ENCODE measurements around the gene MFSD12. TPM values are rescaled to one million over a fixed set of nuclear protein-coding genes. Genes with fewer than 3 reads are reported as not detected.

MFSD12 gene
- total RNA-seq, 1 experiment from 2014 or later: 34.5 TPM

DNA sequence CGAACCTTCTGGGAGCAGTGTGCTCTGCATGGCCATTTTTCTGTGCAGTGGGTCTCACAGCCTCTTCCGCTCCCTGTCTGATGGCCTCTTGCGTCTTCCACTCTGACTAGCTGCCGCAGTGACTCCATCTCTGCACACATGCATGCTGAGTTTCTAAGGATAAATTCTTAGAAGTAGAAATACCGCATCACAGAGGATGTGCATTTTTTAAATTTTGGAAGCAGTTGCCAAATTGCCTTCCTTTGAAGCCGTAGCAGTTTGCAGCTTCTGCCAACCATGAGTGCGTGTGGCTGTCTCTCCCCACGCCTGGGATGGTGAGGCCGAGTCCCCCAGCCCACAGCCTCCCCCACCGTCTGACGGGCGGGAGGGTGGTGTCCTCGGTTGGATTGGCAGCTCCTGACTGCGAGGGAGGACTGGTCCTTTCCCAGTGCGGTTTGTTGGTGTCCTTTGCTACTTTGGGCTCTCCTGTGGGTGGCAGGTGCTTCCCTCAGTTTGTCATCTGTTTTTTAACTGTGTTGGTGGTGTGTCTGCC lies 41.4 kb downstream of the MFSD12 start:
- peak overlapping the region; percentile 20 for H3K4me2 ChIP-seq (ENCODE audit: low read depth, low read length, poor library complexity, severe bottlenecking)
- H3K4me1 ChIP-seq (ENCODE audit: low read length): peaks cover 36% of the 10 kb centered on the region
- H3K9me3 ChIP-seq (ENCODE audit: low read length): no peaks in the 10 kb centered on the region
- peak overlapping the region; percentile 54 for H3K27ac ChIP-seq (ENCODE audit: low read length)
- no peaks in the 10 kb centered on the region for H3K27me3 ChIP-seq (ENCODE audit: low read length)
- no peaks in the 10 kb centered on the region for H3K9me2 ChIP-seq (replicated peaks; ENCODE audit: insufficient read depth, low read length)
- no peaks in the 10 kb centered on the region for H3K36me3 ChIP-seq (ENCODE audit: insufficient read depth, low read length)
- no peak for DNase-seq
- peaks cover 97% of the 10 kb centered on the region for H3K79me2 ChIP-seq (ENCODE audit: low read length)
- H3K4me3 ChIP-seq (ENCODE audit: low read length): 0 out of 2 replicates have a peak overlapping the region, but pooled peaks have one; percentile 15
- no peak overlapping the region for H2AFZ ChIP-seq (ENCODE audit: low read length)
- H4K20me1 ChIP-seq (ENCODE audit: insufficient read depth, low read depth, low read length): peaks cover 25% of the 10 kb centered on the region
- H3K9ac ChIP-seq (ENCODE audit: low read length): no peak overlapping the region

DNA sequence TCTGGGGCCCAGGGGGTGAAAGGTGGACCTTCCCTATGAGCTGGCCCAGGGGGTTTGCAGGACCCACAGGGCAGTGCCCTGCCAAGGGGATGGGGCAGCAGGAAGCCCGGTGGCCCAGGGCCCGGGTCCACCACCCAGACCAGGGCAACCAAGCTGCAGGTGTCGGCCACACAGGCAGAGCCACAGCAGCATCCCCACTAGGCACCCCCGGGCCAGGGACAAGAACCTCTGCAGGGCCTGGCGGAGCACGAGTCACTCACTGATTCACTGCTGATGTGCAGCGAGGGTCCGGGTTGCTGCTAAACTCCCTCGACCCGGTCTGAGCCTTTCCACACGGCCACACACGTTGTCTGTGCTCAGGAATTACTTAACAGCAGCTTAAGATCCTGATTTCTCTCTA lies 42.5 kb downstream of the MFSD12 start:
- Histone ChIP-seq H3K4me2 (ENCODE audit: low read depth, low read length, poor library complexity, severe bottlenecking) (no peak overlapping the region), H3K9ac (ENCODE audit: low read length) (no peak overlapping the region), H3K27ac (ENCODE audit: low read length) (no peak overlapping the region), H3K4me1 (ENCODE audit: low read length) (peaks cover 36% of the 10 kb centered on the region), H3K36me3 (ENCODE audit: insufficient read depth, low read length) (no peaks in the 10 kb centered on the region), H3K9me2 (replicated peaks; ENCODE audit: insufficient read depth, low read length) (no peaks in the 10 kb centered on the region), H3K4me3 (ENCODE audit: low read length) (no peak overlapping the region), H2AFZ (ENCODE audit: low read length) (no peak overlapping the region), H3K9me3 (ENCODE audit: low read length) (no peaks in the 10 kb centered on the region), H3K79me2 (ENCODE audit: low read length) (peaks cover 97% of the 10 kb centered on the region), H3K27me3 (ENCODE audit: low read length) (no peaks in the 10 kb centered on the region), H4K20me1 (ENCODE audit: insufficient read depth, low read depth, low read length) (peaks cover 26% of the 10 kb centered on the region)
- no peak for DNase-seq

DNA sequence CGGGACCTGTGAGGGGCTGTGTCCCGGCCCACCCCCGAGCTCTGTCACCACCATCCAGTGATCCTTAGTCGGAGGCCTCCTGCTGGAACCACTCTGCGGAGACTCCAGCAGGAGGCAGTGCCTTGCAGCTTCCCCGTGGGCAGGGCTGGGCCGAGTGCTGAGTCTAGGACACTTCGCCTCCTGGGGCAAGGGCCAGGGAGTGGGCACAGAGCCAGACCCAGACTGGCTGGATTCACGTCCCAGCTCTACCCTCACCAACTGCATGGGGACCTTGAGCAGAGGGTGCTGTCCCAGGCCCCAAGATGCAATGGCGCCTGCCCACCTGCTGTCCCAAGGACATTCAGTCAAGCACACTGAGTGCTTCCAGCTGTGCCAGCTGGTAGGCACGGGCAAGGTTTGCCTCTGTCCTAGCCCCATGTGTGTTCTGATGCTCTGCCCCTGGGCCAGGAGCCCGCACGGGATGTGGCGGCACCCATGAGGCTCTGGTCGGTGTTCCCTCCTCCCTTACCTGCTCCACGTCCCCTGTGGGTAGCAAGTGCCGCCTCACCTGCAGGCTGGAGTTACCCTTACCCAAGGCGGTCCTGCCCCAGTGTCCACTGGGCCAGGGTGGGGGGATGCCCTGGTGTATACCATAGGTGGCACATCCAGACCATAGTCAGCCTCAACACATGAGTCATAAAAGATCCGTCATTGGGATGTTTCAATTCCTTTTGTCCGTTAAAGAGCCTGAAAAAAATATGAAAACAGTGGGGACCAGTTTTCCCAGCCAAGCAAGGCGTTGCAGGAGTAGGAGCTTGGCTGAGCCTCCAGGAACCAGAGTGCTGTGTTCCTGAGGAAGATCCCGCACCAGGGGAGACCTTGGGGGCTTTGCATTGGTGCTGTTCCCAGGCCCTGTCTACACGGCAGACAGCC lies 43.9 kb downstream of the MFSD12 start:
- H3K79me2 ChIP-seq (ENCODE audit: low read length): peaks cover 97% of the 10 kb centered on the region
- no peaks in the 10 kb centered on the region for H3K27me3 ChIP-seq (ENCODE audit: low read length)
- H3K4me3 ChIP-seq (ENCODE audit: low read length): no peak overlapping the region
- peaks cover 27% of the 10 kb centered on the region; the same call in 1 of the 2 replicates for H4K20me1 ChIP-seq (ENCODE audit: insufficient read depth, low read depth, low read length)
- DNase-seq: no peak
- no peak overlapping the region for H3K27ac ChIP-seq (ENCODE audit: low read length)
- H3K4me2 ChIP-seq (ENCODE audit: low read depth, low read length, poor library complexity, severe bottlenecking): no peak overlapping the region
- no peak overlapping the region for H3K9ac ChIP-seq (ENCODE audit: low read length)
- no peaks in the 10 kb centered on the region for H3K9me2 ChIP-seq (replicated peaks; ENCODE audit: insufficient read depth, low read length)
- no peaks in the 10 kb centered on the region for H3K9me3 ChIP-seq (ENCODE audit: low read length)
- no peak overlapping the region for H2AFZ ChIP-seq (ENCODE audit: low read length)
- H3K36me3 ChIP-seq (ENCODE audit: insufficient read depth, low read length): no peaks in the 10 kb centered on the region
- H3K4me1 ChIP-seq (ENCODE audit: low read length): peaks cover 27% of the 10 kb centered on the region

DNA sequence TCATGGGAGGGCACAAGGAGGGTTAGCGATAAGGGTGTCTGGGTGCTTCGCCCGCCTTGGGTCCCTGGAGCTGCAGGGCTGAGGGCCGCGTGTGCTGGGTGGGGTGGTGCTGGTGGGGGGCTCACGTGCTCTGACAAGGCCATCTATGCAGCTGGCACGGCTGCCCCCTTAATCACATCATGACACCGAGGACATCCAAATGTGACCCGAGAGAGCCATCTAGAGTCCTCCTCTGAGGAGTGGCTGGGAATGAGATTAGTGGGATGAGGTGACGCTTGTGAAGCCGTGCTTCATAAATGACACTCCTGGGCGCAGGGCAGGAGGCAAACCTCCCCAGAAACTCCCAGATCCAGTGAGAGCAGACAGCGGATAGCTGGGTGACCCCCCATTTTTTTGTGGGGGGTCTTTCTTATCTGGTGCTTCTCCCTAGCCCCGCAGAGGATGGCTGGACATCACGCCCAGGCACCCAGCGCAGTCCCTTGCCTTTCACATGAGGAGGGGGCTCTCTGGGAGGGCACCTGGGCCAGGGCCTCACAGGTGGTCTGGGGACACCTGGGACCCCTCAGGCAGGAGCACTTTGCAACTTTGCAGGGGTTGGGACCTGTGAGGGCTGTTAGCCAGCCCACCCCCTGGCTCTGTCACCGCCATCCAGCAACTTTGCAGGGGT lies 44.7 kb downstream of the MFSD12 start:
- Histone ChIP-seq H3K4me2 (ENCODE audit: low read depth, low read length, poor library complexity, severe bottlenecking) (no peak overlapping the region), H3K27me3 (ENCODE audit: low read length) (no peaks in the 10 kb centered on the region), H3K4me1 (ENCODE audit: low read length) (peaks cover 23% of the 10 kb centered on the region), H2AFZ (ENCODE audit: low read length) (no peak overlapping the region), H3K79me2 (ENCODE audit: low read length) (peaks cover 97% of the 10 kb centered on the region), H4K20me1 (ENCODE audit: insufficient read depth, low read depth, low read length) (peaks cover 30% of the 10 kb centered on the region; the same call in 1 of the 2 replicates), H3K9ac (ENCODE audit: low read length) (no peak overlapping the region), H3K27ac (ENCODE audit: low read length) (no peak overlapping the region), H3K9me3 (ENCODE audit: low read length) (no peaks in the 10 kb centered on the region), H3K9me2 (replicated peaks; ENCODE audit: insufficient read depth, low read length) (no peaks in the 10 kb centered on the region), H3K4me3 (ENCODE audit: low read length) (no peak overlapping the region), H3K36me3 (ENCODE audit: insufficient read depth, low read length) (no peaks in the 10 kb centered on the region)
- no peak for DNase-seq

DNA sequence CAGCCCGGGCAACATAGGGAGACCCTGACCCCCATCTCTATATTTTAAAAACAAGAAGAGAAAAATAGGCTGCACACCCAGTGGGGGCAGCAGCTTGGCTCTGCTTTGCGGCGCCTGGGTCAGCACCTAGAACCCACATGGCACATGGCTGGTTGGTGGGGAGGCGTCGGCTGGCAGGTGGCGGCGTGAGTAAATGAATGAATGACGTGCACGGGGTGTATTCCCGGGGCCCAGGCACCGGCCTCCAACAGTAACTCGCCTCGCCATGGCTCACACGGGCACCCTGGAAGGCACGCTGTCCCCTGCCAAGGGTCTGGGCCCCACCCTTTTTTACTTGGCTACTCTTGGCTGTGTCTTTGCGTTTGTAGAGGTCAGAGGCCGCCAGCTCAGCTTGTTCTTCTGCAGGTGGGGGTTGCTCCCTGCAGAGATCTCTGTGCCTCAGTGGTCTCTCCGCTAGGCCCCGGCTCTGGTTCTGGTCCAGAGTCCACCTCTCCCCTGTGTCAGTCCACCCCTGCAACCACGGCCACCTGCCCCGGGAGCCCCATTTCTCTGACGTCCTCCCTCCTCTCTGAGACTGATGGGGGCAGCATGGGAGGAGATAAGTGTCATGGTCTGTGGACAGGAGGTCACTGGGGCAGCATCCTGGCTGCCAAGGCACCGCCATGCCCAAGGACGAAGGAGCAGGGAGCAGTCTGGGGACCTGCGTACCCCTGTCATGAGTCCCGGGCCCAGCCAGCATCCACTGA lies 45.7 kb downstream of the MFSD12 start:
- Histone ChIP-seq H3K4me3 (ENCODE audit: low read length) (no peak overlapping the region), H3K9ac (ENCODE audit: low read length) (no peak overlapping the region), H3K9me3 (ENCODE audit: low read length) (no peaks in the 10 kb centered on the region), H3K4me2 (ENCODE audit: low read depth, low read length, poor library complexity, severe bottlenecking) (no peak overlapping the region), H3K9me2 (replicated peaks; ENCODE audit: insufficient read depth, low read length) (no peaks in the 10 kb centered on the region), H3K36me3 (ENCODE audit: insufficient read depth, low read length) (no peaks in the 10 kb centered on the region), H3K27me3 (ENCODE audit: low read length) (no peaks in the 10 kb centered on the region), H4K20me1 (ENCODE audit: insufficient read depth, low read depth, low read length) (peaks cover 33% of the 10 kb centered on the region; the same call in 1 of the 2 replicates), H3K4me1 (ENCODE audit: low read length) (peaks cover 20% of the 10 kb centered on the region), H2AFZ (ENCODE audit: low read length) (no peak overlapping the region), H3K27ac (ENCODE audit: low read length) (no peak overlapping the region), H3K79me2 (ENCODE audit: low read length) (peaks cover 98% of the 10 kb centered on the region)
- DNase-seq: no peak

DNA sequence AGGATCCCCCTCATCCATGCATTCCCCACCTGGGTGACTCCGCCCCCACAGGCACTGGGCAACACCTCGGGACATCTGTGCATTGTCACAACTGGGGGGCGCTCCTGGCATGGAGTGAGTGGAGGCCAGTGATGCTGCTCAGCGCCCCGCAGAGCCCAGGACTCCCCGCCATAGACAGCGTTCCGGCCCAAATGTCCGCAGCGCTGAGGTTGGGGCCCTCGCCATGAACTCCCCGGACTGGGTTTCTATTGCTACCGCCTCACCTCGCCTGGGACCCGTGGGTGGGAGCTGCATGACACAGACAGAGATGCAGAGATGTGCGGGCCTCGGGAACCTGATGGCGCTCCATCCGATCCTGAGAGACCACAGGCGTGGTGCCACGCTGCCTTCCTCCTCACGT lies 46.7 kb downstream of the MFSD12 start:
- Histone ChIP-seq H3K36me3 (ENCODE audit: insufficient read depth, low read length) (no peaks in the 10 kb centered on the region), H3K27ac (ENCODE audit: low read length) (no peak overlapping the region), H3K79me2 (ENCODE audit: low read length) (peaks cover 93% of the 10 kb centered on the region), H3K9ac (ENCODE audit: low read length) (no peak overlapping the region), H3K27me3 (ENCODE audit: low read length) (no peaks in the 10 kb centered on the region), H2AFZ (ENCODE audit: low read length) (no peak overlapping the region), H3K4me2 (ENCODE audit: low read depth, low read length, poor library complexity, severe bottlenecking) (no peak overlapping the region), H3K9me2 (replicated peaks; ENCODE audit: insufficient read depth, low read length) (no peaks in the 10 kb centered on the region), H3K4me1 (ENCODE audit: low read length) (peaks cover 10% of the 10 kb centered on the region), H3K4me3 (ENCODE audit: low read length) (no peak overlapping the region), H4K20me1 (ENCODE audit: insufficient read depth, low read depth, low read length) (peaks cover 25% of the 10 kb centered on the region; the same call in 1 of the 2 replicates), H3K9me3 (ENCODE audit: low read length) (no peaks in the 10 kb centered on the region)
- no peak for DNase-seq

DNA sequence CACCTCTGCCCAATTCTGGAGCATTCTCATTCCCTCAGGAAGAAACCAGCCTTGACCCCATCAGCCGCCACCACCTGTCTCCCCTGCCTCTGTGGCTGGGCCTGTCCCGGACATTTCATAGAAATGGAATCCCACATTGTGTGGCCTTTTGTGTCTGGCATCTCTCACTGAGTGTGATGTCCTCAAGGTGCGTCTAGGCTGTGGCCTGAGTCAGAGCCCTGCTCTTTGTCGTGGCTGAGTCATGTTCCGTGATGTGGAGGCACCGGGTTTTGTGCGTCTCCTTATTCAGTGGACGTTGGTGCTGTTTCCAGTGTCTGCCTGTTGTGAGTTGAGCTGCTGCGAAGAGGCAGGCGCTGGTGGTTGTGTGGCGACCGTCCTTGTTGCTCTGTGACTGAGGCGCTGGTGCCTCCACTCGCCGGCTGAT lies 47.8 kb downstream of the MFSD12 start:
- no peaks in the 10 kb centered on the region for H3K9me3 ChIP-seq (ENCODE audit: low read length)
- peaks cover 19% of the 10 kb centered on the region for H3K4me1 ChIP-seq (ENCODE audit: low read length)
- no peaks in the 10 kb centered on the region for H3K36me3 ChIP-seq (ENCODE audit: insufficient read depth, low read length)
- H3K9me2 ChIP-seq (replicated peaks; ENCODE audit: insufficient read depth, low read length): no peaks in the 10 kb centered on the region
- peaks cover 87% of the 10 kb centered on the region for H3K79me2 ChIP-seq (ENCODE audit: low read length)
- no peak overlapping the region for H3K27ac ChIP-seq (ENCODE audit: low read length)
- H3K9ac ChIP-seq (ENCODE audit: low read length): no peak overlapping the region
- no peak overlapping the region for H3K4me3 ChIP-seq (ENCODE audit: low read length)
- peaks cover 19% of the 10 kb centered on the region; the same call in 1 of the 2 replicates for H4K20me1 ChIP-seq (ENCODE audit: insufficient read depth, low read depth, low read length)
- no peak overlapping the region for H2AFZ ChIP-seq (ENCODE audit: low read length)
- H3K4me2 ChIP-seq (ENCODE audit: low read depth, low read length, poor library complexity, severe bottlenecking): no peak overlapping the region
- no peaks in the 10 kb centered on the region for H3K27me3 ChIP-seq (ENCODE audit: low read length)
- DNase-seq: no peak

Data from Karpas-422 (cell line).